SKM-1 (cell line): Measurements from ENCODE around the gene EXOC3L4.

Source experiments
- DNase-seq: peaks from one replicate; lab custom pipeline; 2025; ENCODE audit not compliant: unreplicated experiment; lab: John Stamatoyannopoulos, UW

Gene EXOC3L4

DNA sequence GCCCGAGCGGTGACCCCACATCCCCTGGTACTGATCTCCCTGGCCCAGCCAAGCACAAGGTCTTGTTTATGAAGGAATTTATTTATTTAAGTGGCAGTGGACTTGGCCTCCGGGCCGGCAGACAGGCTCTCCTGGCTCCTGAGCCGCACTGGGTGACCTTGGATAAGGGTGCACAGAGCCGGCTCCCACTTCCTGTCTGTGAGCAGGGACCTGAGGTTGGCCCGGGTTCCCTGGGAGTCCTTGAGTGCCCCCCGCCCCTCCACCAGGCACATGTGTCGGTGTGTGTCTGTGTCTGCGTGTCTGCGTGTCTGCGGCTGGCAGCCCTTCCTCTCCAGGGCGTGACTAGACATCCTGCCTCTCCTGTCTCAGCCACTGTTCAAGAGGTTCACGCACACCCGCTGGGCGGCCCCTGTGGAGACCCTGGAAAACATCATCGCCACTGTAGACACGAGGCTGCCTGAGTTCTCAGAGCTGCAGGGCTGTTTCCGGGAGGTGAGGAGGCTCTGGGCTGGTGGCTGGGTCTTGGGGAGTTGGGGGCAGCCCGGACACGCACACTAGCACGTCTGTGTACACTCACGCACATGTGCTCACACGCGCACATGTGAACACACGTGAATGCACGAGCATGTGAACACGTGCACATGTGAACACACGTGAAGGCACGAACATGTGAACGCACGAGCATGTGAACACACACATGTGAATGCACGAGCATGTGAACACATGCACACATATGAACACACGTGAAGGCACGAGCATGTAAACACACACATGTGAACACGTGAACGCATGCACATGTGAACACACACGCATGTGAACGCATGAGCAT is 38.1 kb downstream of the EXOC3L4 start:
- DNase-seq: no peak

DNA sequence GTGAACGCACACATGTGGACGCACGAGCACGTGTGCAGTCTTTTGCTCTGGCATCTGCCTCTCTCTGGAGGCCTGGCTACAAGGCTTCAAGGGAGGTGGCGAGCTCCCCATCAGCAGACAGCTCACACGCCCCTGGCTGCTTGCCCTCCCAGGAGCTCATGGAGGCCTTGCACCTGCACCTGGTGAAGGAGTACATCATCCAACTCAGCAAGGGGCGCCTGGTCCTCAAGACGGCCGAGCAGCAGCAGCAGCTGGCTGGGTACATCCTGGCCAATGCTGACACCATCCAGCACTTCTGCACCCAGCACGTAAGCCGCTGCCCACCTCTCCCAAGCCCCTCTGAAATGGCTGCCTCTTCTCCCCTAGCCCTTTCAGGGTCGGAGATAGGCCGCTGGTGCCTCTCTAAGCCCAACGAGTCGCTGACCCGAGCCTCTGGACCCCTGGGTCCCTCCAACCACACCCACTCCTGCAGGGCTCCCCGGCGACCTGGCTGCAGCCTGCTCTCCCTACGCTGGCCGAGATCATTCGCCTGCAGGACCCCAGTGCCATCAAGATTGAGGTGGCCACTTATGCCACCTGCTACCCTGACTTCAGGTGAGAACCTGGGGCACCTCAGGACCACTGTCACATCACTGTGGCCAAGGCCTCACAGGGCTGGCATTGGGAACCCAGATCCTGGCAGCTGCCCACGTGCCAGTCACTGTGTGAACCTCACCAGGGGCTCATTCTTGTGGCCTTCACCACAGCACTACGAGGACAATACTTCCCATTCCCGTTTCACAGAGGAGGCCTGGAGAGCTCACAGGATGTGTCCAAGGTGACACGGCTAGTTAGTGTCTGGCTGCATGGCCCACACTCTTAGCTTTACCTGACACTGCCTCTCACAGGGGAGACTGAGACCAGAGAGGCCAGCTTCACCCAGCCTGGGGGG is 39.0 kb downstream of the EXOC3L4 start:
- no peak for DNase-seq

DNA sequence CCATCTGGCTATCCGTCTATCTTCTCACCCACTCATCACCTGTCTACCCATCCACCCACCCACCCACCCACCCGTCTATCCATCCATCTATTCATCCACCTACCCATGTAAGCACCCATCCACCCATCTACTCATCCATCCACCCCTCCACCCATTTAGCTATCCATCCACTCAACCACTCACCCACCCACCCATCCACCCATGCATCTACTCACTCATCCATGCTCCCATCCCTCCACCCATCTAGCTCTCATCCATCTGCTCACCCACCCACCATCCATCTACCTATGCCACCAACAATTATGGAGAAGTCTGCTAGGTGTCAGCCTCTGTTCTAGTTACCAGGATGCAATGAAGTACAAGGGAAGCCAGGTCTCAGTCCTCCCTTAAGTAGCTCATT is 39.9 kb downstream of the EXOC3L4 start:
- no peak for DNase-seq

DNA sequence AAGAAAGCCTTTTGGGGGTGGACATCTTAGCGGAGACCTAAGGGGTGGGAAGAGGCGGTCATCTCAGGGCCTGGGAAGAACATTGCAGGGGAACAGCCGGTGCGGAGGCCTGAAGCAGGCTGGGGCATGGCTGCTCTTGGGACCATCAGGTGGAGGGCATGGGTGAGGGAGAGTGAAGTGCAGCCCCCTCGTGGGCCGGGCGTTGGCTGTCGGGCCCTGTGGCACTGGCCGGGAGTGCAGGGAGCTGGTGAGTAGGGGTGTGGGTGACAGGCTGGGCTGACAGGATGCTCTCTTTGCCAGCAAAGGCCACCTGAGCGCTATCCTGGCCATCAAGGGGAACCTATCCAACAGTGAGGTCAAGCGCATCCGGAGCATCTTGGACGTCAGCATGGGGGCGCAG is 40.4 kb downstream of the EXOC3L4 start:
- DNase-seq: no peak

DNA sequence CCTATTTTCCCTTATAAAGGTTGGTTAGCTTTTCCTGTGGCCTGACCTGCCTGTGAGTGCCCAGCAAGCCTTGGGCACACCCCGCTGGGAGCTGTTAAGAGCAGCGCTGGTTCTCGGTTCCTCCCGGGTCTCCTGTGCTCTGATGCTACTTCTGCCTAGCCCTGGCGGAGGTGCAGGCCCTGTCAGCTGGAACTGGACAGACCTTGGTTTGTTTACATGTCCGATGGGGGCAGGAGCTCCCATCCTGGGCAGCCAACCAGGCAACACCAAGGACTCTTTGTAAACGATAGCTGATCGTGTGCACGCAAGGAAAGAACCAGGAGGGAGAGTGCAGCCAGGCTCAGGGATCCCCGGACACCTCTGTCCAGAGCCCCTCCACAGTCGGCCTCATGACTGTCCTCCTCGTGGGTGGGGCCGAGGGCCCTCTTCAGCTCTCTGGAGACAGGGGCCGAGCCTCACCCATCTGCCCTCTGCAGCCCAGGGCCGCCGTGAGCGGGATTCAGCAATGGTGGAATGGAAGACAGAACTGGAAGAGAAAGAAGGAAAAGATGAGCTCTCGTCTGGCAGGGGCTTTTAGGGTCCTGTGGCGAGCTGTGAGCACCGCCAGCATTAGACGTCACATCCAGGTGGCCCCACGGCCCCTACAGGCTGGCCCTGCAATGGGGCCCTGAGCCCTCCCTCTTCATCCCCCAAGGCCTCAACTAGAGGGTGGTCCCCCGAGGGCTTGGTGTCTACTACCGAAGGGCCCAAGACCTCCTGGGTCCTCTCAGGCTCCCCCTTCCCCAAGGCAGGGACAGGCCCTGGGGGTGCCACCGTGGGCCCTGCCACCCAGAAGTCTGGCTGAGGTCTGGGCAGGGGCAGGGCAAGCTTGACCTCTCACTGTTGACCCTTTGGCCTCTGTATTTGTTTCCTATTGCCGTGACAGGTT is 41.1 kb downstream of the EXOC3L4 start:
- DNase-seq: no peak

DNA sequence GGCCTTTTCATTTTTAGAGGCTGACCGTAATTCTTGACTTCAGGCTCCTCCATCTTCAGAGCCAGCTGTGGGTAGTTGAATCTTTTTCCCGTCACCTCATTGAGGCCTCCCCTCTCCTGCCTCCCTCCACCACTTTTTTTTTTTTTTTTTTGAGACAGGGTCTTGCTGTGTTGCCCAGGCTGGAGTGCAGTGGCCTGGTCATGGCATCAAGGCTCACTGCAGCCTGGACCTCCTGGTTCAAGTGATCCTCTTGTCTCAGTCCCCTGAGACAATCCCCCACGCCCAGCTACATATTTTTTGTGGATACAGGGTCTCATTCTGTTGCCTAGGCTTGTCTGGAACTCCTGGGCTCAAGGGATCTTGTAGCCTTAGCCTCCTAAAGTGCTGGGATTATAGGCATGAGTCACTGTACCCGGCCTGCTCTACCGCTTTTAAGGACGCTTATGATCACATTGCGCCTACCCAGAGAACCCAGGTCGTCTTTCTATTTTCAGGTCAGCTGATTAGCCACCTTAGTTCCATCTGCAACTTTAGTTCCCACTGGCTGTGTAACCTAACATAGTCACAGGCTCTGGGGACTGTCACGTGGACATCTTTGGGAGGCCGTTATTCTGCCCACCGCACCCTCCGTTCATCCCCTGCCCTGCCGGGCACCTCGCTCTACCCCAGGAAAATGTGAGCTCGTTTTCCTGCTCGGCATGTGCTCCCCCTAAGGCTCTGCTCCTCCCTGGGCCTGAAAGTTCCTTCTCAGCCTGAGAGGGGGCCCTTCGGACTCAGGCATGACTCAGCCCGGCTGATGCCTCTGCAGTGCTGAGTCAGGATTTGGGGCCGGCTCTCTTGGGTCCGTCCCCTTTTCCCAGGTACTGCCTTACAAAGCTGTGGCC is 42.1 kb downstream of the EXOC3L4 start:
- no peak for DNase-seq

DNA sequence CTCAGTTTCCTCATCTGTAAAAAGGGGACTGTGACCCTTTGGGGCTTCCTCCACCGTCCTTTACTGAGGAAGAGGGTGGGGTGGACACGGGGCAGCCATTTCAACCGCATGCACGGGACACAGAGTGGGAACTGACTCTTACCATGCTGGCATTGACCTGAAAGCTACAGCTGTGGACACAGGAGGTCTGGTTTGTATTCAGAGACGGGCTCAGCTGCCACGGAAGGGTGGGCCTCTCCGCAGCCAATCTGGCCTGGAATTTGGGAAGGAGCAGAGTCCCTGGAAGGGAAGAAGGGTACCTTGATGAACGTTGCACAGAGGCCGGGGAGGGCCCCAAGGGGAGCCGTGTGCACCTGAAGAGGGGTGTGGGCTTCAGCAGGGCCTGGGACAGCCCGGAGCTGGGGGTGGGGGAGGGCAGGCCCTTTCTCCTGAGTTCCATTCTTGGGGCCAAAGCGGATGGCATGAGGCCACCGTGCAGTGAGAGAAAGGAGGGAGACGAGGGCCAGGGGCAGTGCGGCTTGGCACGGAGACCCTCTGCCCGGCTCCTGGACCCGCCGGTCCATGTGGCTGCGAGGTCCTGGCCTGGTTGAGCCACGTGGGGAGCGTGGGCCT is 43.3 kb downstream of the EXOC3L4 start:
- DNase-seq: no peak

DNA sequence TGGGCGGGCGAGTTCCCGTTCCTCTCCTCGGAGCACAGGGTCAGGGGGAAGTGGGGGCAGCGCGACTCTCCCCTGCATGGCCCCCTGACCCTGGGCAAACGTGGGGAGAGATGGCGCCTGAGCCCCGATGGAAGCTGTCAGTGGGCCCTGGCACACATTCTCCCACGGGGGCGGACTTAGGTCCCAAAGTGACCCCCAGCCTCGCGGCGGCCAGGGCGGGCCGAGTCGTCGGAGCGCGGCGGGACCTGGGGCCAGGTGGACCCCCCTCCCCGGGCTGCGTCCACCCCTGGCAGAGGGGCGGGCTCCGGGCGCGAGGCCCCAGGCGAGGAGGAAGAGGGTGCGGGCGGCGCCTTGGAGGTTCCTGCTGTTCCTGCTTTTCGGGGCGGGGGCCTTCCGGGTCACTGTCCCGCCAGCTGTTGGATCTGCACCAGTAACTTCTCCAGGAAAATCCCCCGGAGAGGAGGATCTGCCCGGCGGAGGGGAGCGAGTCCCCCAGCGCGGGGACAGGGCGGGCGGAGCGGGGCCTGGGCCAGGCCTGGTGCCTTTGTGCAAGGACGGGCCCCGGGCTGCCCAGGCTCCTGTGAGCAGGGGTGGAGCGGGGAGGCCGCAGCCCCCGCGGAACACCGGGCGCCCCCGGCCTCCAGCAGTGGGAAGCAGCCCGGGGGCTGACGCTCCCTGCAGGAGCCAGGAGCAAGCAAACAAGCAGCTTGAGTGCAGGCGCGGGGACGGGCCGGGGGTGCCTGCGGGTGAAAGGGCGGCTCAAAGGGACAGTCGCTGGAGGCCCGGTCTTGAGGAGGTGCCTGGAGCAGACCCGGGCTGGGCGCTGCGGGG is 44.0 kb downstream of the EXOC3L4 start:
- DNase-seq: no peak

DNA sequence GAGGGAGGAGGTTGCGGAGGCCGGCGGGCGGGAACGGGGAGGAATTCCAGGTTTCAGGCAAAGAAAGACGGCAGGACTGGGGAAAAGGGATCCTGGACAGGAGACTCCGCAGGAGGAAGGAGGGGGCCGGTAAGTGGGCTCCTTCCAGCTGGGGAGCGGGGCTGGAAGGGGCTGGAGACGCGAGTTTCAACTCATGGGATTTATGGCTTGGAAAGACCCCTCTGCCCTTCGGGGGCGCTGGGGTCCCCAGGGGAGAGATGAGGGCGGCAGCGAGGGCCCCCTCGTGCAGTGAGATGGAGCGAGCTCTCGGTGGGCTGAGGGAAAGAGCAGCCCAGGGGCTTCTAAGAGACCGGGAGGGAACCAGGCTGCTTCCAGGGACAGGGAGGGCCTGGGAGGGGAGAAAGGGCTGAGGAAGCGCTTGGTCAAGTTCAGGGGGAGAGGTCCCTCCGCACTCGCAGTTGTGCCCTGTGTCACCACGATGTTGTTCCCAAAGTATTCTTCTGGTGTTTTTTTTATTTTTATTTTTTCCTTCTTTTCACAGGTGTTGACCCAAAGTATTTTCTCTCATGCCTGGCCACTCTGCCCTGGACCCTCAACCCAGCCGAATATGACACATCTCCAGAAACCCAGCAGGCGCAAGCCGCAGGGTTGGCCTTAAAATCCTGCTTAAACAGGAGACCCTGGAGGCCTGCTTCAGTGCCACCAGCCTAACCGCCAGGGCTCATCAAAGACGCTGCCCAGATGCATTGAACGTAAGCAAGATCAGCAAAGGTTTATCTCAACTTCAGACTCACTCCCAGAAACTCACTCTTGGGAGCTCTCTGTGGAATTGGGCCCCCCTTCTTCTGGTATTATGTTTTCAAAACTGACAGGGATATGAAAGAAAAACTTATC is 44.9 kb downstream of the EXOC3L4 start:
- no peak for DNase-seq

DNA sequence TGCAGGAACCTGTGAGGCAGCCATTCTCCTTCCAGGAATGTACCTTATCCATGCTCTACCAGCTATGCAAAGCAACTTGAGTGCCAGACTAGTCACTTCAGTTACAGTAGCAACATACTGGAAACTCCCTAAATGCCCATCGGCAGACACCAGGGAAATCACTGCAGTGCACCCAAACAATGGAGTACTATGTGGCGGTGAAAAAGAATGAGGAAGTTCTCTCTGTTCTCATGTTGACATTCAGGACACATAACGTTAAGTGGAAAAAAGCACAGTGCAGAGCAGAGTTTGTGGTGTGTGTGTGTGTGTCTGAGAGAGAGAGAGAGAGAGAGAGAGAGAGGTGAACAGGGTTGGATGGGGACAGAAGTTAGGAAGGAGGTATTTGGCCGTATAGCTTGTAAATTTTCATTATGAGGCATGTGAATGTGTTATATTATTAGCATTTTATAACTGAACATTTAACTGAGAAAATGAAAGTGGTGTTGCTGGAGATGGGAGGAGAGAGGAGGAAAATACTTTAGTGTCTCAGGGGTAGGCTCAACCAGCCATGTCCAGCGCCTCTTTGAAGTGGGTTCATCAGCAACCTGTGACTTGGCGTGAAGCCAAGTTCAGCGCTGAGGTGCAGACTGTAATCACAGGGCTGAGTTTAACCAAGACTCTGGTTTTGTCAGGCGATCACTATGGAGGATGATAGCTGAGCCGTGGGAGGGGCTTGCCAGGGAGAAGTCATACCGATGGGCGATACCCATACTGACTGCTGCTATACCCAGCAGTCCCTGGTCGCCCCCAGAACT is 46.0 kb downstream of the EXOC3L4 start:
- no peak for DNase-seq

DNA sequence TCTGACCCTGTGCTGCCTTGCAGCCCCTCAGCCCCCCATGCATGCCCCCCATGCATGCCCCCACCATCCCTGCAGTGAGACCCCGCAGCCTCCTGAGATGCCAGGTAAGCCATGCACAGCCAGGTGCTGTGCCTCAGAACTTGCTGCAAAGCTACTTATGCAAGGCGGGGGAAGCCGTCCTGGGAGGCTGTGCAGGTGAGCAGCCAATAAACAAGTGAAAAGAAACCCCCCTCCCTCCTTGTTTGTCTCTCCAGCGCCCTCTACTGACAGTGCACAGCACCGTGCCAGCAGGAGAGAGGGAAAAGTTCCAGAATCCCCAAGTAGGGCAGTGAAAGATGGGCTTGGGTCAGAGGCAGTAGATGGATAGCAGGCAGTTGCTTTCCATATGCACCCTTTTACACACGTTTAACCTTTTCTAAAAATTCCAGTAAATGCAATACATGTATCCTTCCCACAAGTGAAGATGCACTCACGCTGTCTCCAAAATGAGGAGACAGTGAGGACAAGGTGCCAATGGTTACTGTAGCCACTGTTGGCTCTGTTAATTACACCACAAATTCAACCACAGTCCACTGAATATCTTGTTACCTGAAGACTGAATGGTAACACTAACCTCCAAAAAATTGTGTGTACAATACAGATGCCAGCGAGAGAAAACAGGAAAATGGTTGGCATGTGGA is 46.7 kb downstream of the EXOC3L4 start:
- DNase-seq: no peak

DNA sequence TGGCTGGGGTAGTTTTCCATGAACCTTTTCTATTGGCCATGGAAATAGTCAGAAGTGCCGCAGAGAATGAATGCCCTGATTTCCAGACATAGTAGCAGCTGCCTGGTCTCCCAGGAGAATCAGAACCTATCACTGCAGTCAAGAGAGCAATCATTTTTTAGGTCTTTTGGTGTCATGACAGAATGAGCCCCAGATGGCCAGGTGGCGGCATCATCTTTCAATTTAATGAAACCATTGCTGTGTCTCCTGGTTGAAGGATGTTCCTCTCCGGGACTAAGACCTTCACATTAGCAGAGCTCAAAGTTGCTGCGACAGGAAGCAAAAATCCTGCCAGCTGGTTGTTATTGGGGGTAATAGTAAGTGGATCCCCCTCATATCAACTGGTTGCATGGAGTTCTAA is 47.5 kb downstream of the EXOC3L4 start:
- DNase-seq: no peak

DNA sequence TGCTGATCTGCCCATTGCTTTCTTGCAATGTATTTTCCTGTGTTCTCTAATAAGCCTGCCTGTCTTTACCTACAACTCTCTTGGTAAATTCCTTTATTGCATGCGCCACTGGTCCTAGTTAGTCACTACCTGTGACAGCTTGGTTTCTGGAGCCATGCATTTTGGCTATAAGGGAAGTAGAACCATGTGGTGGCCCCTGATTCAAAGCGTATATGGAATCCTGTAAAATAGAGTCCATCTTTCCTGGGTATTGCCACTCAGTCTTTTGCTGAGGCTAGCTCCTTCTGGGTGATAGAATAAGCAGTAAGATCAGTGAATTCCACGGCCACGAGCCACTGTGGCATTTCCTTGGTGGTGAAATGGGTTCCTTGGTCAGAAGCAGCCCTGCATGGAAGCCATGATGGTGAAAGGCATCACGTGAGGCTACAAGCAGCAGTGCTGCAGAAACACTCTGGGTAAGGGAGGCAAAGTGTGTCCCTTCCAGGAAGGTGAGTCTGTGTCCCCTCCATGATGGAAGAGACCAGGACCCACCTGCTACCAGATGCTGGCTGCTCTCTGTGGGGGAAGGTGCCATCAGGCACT is 48.3 kb downstream of the EXOC3L4 start:
- no peak for DNase-seq

DNA sequence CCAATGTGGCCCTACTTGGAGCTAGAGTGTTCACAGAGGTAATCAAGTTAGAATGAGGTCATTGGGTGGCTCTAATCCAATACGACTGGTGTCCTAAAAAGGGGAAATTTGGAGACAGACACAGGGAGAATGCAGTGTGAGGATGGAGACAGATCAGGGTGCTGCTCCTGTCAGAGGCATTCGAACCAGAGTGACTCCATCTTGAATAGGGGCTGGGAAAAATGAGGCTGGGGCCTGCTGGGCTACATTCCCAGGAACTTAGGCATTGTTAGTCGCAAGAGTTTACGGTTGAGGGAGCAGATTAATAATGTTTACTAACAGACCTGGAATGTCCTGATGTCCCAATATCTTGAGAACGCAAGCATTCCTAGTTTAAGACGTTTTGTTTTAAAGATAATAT is 49.0 kb downstream of the EXOC3L4 start:
- DNase-seq: no peak

DNA sequence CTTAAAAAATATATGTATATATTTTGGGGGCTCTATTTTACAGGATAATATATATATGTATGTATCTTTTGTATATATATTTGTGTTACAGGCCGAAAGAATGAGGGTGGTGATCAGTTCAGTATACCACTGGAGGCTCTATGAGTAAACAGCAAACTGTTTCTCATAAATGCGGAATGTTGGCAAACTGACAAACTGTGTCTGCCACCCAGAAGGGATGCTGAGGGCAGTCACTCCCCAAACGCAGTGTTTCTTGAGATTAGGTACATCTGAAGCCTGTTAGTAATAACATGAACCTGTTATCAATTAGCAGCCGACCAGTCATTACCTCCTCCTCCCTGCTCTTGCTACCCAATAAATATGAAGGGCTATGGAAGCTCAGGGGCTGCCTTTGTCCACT is 49.6 kb downstream of the EXOC3L4 start:
- DNase-seq: no peak

DNA sequence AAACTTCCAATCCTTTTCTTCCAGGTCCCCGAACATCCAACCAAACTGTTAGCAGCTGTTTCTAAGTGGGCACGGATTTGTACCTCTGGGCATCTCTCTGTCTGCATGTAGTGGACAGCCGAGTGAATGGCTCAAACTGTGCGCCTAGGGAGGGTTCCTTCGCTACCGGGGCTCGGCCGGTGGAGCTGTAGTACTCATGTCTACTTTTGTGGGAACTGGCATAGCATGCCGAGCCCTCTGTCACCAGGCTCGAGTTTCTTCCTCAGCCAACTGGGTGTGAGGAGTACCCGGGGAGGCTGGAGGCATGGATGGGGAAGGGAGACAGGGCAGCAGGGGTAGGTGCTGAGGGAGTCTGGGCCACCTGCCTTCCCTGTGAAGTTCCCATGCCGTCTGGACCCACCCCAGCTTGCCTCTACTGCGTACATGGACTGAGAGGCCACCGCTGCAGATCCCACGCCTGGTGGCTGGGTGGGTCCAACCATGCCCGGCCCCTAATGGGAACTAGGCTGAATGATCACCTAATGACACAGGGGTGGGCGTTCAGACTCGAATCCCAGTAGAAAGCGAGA is 51.7 kb downstream of the EXOC3L4 start:
- DNase-seq: no peak
